M059J (cell line): Measurements from ENCODE around the gene BBS1. TPM values are rescaled to one million over a fixed set of nuclear protein-coding genes. Genes with fewer than 3 reads are reported as not detected.

Experiments
- DNase-seq: peaks from one replicate; pipeline ENCODE4 v3.0.0-alpha.2; 2012; ENCODE audit warnings: low read depth
- total RNA-seq: library from RNA; depleted of rRNA; stranded (reverse); fragments of >200 nt; shearing (Covaris generic); gene quantifications from 2 replicates; pipeline ENCODE4 v1.2.3, GENCODE V29; 2014

The BBS1 gene
- total RNA-seq, 1 experiment from 2014 or later: 24.6 TPM

- no peak for DNase-seq
Measured at GRCh38 chr11:66549696-66550095, 39.3 kb downstream of the BBS1 start.

GRCh38 chr11:66550887-66551286, 40.5 kb downstream of the BBS1 start:
- DNase-seq: no peak

DNA sequence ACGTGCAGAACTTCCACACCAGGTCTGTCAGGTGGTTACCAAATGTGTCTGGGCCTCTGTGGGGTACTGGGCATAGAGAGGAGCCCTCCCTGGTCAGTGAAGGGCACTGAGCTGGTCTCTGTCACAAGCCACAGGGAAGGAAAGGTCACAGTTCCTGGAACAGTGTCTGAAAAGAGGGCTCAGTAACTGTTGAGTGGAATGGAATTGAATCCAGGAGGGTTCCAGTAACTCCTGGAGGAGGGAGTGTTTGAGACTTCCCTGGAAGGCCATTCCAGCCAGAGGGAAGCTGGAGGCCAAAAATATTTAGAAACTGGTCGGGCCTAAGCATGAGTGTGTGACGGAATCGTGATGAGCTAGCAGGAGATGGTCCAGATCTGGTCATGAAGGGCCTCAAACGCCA, 44.2 kb downstream of the BBS1 start:
- no peak for DNase-seq

DNA sequence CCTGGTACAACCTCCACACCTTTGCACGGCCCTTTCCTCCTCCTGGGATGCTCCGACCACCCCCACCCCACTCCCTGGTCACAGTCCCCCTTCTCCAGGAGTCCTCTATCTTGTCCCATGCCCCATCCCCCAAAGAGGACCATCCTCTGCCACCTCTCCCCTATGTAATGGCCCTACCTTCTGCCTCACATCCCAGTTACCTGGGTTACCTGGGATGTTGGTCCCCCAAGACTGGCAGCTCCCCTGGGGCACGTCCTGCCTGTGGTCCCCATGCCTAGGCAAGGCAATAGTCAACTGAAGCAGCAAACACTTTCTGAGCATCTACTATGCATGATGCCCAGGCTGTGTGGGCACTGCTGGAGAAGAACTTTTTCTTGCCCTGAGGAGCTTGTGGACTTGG, 45.0 kb downstream of the BBS1 start:
- DNase-seq: no peak

GRCh38 chr11:66556086-66556485, 45.7 kb downstream of the BBS1 start:
- DNase-seq: no peak

DNA sequence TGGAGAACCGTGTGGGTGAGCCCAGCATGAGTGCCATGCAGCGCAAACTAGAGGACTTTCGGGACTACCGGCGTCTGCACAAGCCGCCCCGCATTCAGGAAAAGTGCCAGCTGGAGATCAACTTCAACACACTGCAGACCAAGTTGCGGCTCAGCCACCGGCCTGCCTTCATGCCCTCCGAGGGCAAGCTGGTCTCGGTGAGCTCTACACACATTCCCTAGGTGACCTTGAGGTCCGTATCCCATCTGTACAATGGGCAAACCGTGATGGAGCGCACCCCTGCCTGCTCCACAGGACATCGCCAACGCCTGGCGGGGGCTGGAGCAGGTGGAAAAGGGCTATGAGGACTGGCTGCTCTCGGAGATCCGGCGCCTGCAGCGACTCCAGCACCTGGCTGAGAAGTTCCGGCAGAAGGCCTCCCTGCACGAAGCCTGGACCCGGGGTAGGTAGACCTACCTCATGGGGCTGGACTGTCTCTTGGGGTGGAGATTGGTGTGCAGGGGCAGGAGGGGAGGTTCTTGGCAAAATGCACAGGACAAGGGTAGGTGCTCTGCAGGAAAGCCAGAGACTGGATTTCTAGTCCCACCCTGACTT, 47.4 kb downstream of the BBS1 start:
- no peak for DNase-seq

GRCh38 chr11:66559142-66559865, 48.9 kb downstream of the BBS1 start:
- DNase-seq: no peak

DNA sequence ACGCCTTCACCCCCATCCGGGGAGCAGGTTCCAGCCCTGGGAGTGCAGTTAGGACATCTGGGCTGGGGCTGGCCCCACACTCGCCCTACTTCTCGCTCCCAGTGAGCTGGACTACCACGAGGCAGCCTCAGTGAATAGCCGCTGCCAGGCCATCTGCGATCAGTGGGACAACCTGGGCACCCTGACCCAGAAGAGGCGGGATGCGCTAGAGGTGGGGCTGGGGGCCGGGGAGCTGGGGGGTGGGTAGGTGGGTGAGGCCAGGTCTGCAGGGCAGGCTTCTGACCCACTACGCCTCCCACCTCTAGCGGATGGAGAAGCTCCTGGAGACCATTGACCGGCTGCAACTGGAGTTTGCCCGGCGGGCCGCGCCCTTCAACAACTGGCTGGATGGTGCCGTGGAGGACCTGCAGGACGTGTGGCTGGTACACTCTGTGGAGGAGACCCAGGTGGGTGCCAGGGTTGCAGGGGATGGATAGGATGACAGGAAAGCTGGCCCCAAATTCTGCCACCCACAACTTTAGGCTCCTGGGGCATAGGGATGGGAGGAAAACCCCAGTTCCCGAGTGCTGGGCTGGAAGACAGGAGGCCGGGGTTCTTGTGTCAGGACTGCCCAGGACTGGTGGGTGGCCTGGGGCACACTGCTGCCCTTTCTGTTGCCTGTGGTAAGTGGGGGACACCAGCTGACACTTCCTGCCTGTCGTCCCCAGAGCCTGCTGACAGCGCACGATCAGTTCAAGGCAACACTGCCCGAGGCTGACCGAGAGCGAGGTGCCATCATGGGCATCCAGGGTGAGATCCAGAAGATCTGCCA, 49.6 kb downstream of the BBS1 start:
- DNase-seq: no peak

- DNase-seq: no peak
Measured at GRCh38 chr11:66561178-66561974, 50.9 kb downstream of the BBS1 start.

DNA sequence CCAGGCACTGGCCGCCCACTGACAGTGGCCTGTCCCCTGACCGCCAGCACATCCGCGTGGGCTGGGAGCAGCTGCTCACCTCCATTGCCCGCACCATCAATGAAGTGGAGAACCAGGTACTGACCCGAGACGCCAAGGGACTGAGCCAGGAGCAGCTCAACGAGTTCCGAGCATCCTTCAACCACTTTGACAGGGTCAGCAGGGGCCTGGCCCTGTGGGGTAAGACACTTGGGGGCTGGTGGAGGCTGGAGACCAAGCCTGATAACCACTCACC, 51.5 kb downstream of the BBS1 start:
- no peak for DNase-seq

DNA sequence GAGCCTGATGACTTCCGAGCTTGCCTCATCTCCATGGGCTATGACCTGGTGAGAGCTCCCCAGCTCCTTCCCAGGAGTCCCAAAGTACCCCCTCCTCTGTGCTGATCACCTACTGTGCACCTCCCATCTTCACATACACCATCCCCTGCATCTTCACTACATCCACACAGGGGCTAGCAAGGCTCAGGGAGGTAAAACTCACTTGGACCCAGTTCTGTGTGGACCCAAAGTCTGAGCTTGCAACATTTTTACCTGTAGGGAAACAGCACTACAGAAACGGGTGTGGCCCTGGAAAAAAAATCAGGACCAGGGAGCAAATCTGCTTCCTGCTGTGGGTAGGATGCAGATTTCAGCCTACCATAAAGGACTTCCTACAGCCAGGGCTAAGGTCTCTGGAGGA, 51.8 kb downstream of the BBS1 start:
- no peak for DNase-seq

GRCh38 chr11:66562907-66563583, 52.6 kb downstream of the BBS1 start:
- no peak for DNase-seq

GRCh38 chr11:66563832-66564231, 53.4 kb downstream of the BBS1 start:
- DNase-seq: no peak

DNA sequence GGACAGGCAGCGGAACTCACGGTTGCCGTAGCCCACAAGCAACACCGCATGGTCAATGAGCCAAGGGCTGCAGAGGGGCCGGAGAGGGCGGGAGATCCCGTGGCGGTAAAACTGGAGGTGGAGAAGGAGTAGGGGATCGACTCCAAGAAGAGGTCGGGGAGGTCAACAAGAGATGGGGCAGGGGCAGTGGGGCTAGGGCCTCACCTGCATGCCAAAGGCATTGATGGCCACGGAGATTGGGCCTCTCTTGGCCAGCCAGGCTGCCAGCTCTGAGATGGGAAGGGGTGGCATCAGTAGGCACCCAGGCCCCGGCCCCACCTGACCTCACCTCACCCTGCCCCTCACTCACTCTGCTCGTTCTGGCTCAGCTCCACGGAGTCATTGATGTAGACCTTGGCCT, 54.1 kb downstream of the BBS1 start:
- DNase-seq: no peak

- DNase-seq: no peak
Measured at GRCh38 chr11:66564984-66565383, 54.5 kb downstream of the BBS1 start.

DNA sequence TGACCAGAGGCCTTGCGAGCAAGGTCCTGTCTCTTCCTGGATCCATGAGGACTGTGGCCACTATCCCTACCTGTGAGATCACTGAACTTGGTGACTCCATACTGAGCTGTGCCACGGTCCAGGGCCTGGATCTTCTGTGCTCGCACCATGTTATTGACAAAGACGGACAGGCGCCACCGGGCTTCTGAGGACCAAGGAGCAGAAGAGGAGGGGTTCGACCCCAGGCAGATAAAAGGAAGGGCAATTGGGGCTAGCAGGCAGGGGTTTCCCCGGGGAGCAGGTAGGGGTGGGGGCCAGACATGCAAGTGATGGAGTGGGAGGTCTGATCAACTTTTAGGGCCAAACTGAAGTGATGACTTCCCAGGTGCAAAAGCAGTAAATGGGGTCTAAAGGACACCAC, 55.8 kb downstream of the BBS1 start:
- DNase-seq: no peak

DNA sequence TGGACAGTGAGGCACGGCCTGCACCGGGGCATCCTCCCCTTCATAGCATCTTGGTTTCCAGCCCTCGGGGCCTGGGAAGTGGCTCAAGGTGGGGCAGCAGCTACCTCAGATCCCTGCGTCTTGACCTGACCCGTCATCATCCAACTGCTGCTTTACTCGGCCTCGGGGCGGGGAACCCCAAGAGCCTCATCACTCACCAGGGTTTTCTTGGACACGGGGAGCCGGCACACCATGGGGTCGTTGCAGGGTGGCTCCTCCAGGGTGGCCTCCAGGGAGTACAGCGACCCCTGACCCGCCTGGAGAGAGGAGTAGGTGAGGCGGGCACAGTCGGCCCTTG, 57.3 kb downstream of the BBS1 start:
- DNase-seq: no peak

DNA sequence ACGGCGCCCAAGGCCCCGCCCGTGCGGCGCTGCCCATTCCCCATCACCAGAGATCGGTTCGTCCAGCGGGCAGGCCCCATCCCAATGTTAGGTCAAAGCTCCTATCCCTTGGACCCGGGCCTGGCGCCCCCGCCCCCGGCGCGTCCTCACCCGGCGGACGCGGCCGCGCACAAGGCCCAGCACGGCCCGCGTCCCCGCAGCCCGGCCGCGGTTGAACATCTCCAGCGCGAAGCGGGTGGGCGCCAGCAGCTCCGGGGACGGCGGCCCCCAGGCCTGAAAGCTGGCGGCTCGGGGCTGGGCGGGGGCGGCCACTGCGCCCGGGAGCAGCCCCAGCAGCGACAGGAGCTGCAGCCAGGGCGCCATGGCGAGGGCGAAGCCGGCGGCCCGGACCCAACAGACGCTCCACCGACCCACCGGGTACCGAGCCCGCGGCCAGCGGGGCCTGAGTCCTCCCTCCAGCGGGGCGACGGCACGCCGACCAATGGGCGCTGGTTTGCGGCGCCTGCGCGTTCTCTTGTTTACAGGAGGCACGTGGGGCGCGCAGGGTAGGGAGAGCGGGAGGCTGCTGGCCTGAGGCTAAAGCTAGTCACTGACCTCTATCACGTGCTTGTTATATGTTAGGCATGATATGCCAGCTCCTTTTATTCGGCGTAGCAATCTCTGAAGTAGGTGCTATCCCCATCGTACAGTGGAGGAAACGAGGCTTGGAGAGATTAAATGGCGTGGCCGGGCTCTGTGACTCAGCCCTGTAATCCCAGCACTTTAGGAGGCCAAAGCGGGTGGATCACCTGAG, 57.9 kb downstream of the BBS1 start, which contains the start of gene CTSF:
Gene CTSF, minus strand, starts transcription at position 483 of the 793 bp plus-strand sequence. Its CDS starts 120 bp downstream, at position 363.
- peak; percentile 80 for DNase-seq

GRCh38 chr11:66569076-66569475, 58.6 kb downstream of the BBS1 start:
- no peak for DNase-seq

- DNase-seq: no peak
Measured at GRCh38 chr11:66570079-66570849, 59.8 kb downstream of the BBS1 start.
